Putamen (tissue), 1 donor: ENCODE data around the gene LMAN1.

Experiments used
- DNase-seq: peaks from one replicate; pipeline ENCODE4 v3.0.0-alpha.2; 2016; ENCODE audit warnings: low spot score

Gene LMAN1

GRCh38 chr18:59303656-59304195 is 55.3 kb downstream of the LMAN1 start:
- DNase-seq, result no peak

- no peak for DNase-seq
Measured at GRCh38 chr18:59303006-59303405, 56.1 kb downstream of the LMAN1 start.

- no peak for DNase-seq
Measured at GRCh38 chr18:59301929-59302328, 57.1 kb downstream of the LMAN1 start.

GRCh38 chr18:59300676-59301285 is 58.3 kb downstream of the LMAN1 start:
- DNase-seq, result no peak

- DNase-seq, result no peak
Measured at GRCh38 chr18:59298871-59299270, 60.2 kb downstream of the LMAN1 start.

- no peak for DNase-seq
Measured at GRCh38 chr18:59293317-59293716, 65.7 kb downstream of the LMAN1 start.

GRCh38 chr18:59286341-59286740 is 72.7 kb downstream of the LMAN1 start:
- no peak for DNase-seq

- no peak for DNase-seq
Measured at GRCh38 chr18:59282341-59282740, 76.7 kb downstream of the LMAN1 start.

GRCh38 chr18:59279722-59280121 is 79.3 kb downstream of the LMAN1 start:
- no peak for DNase-seq

- no peak for DNase-seq
Measured at GRCh38 chr18:59279193-59279592, 79.9 kb downstream of the LMAN1 start.

GRCh38 chr18:59278793-59279192 is 80.3 kb downstream of the LMAN1 start:
- no peak for DNase-seq
